Testis (tissue), 2 donors: Measurements from ENCODE around the gene GTF2H2.
"Not testable (repeated sequence)": the region's sequence is repeated elsewhere in the genome, so short reads cannot be mapped to it uniquely, and the experiment has no call there.

Experiments used
- CTCF ChIP-seq, 3 experiments: fragments of 450-650 bp in 2 of 3; fragments of 200-600 bp in 1 of 3; sonication (generic) in 1 of 3; IDR thresholded peaks; one replicate each; pipeline ENCODE4 v1.5.1; 2016 to 2019; ENCODE audit warnings: antibody characterized with exemption in 3 of 3, mild to moderate bottlenecking in 2 of 3, moderate library complexity in 1 of 3
- POLR2A ChIP-seq: fragments of 450-650 bp; IDR thresholded peaks from one replicate; pipeline ENCODE4 v1.6.1; 2017; ENCODE audit warnings: antibody characterized with exemption, mild to moderate bottlenecking, moderate library complexity

DNA sequence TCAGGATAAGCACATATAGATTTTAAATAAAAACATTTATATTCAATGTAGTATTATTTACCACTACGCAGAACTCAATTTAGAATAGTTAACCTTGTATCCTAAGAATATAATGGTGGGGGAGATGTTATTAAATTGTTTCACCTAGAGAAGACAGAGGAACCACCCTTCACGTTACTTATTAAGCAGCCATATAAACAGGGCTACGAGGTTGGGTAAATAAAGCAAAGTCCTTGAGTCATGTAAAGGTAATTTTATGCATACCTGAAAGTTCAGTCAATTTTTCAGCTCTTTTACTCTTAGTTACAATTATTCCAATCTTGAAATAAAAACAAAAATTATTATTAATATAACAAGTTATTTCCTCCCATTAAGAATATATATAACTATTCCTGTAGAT is 8.1 kb downstream of the GTF2H2 start:
- TF ChIP-seq POLR2A; CTCF (IDR thresholded peaks at IDR 0.05): not testable (repeated sequence)
